Central memory CD4-positive, alpha-beta T cell (primary cell): ENCODE data around the gene FBXL5.
"Not testable (repeated sequence)": the region's sequence is repeated elsewhere in the genome, so short reads cannot be mapped to it uniquely, and the experiment has no call there.

Experiments
- DNase-seq: peaks from one replicate; pipeline ENCODE4 v3.0.0; 2022

FBXL5 gene

GRCh38 chr4:15648600-15648999, 6.6 kb downstream of the FBXL5 start:
- DNase-seq = no peak

- DNase-seq = no peak
Measured at GRCh38 chr4:15638418-15638817, 16.7 kb downstream of the FBXL5 start.

- DNase-seq = no peak
Measured at GRCh38 chr4:15636818-15637217, 18.3 kb downstream of the FBXL5 start.

DNA sequence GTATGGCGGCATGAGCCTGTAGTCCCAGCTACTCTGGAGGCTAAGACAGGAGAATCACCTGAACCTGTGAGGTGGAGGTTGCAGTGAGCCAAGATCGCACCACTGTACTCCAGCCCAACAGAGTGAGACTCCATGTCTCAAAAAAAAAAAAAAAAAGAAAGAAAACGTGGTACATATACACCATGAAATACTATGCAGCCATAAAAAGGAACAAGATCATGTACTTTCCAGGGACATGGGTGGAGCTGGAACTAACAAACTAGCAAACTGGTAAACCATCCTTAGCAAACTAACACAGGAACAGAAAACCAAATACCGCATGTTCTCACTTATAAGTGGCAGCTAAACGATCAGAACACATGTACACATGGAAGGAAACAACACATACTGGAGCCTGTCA, 37.8 kb downstream of the FBXL5 start:
- not testable (repeated sequence) for DNase-seq

GRCh38 chr4:15614891-15615290, 40.3 kb downstream of the FBXL5 start:
- not testable (repeated sequence) for DNase-seq

DNA sequence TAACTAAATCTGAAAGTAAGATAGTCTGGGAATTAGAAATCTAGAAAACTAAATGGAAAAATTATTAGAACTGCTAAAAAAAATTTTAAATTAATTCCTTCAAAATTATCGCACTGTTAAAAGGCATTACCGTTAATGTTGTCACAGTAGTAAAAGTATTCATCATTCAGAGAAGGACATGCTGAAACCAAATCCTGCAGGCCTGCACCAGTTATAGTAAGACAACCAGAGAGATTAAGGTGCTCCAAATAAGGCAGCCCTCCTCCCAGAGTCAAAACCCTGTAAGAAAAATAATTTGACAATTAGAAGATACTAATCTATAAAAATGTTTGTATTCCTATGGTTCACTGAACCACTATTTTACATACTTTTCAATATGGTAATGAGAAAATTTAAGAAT, 43.0 kb downstream of the FBXL5 start:
- DNase-seq = no peak

DNA sequence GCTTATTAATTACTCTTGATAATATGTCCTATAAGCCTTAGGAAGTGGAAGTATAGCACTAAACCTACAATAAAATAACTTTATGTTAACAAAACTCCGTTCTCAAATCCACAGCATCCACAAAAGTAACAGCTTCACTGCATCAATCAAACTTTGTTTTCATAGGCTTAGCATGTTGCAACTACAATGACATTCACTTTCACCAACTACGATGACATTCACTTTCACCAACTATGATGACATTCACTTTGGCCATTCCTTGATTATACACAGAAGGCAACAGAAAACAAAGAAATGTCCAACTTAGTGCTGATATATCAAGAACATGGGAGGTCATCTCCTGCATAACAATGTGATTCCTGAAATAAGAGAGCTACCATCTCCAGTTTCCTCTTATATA, 44.3 kb downstream of the FBXL5 start:
- no peak for DNase-seq

DNA sequence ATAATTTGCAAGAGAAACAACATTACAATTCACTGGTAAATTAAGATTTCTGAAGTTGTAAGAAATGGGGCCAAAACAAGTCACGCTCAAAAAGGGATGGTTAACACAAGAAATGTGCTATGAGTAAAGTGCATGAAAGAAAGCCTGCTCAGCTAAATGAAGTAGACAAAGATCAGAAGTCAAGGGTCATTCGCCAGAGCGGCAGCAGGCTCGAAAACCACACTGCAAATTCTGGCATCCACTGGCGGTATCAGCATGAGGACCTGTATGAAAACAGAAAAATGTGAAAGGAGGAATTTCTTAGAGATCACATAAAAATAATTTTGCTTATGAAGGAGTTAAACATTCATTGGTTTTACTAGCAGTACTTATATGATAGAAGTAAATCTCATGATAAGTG, 49.6 kb downstream of the FBXL5 start:
- no peak for DNase-seq

GRCh38 chr4:15601862-15602261, 53.3 kb downstream of the FBXL5 start:
- no peak for DNase-seq

DNA sequence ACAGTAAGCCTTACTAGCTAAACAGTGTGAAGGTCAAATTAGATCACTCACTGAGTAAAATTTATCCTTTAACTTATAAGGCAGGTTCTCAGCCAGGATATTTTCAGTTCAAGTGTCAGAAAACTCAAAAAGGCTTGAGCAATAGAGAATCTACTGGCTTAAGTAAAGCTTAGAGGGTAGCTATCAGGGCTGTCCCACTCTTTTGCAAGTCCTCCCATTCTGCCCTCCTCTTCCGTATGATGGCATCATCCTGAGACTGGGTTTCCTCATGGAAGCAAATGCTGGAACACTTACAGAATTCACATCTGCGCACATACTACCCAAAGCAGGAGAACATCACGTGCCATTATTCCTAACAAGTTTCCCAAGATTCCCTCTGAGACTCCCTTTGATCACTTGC, 55.0 kb downstream of the FBXL5 start:
- no peak for DNase-seq

DNA sequence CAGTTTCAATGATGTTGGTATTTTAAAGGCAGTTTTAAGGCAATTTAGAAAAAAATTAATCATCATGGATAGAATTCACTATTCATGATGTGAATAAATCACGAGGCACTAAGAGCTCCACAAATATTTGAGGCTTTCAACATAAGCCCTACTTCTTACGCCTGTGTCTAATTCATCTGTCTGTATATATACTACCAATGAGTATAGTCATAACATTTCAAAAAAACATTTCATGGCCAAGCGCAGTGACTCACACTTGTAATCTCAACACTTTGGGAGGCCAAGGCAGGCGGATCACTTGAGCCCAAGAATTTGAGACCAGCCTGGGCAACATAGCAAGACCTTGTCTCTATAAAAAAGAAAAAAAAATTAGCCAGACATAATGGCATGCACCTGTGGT, 56.5 kb downstream of the FBXL5 start:
- DNase-seq = no peak

DNA sequence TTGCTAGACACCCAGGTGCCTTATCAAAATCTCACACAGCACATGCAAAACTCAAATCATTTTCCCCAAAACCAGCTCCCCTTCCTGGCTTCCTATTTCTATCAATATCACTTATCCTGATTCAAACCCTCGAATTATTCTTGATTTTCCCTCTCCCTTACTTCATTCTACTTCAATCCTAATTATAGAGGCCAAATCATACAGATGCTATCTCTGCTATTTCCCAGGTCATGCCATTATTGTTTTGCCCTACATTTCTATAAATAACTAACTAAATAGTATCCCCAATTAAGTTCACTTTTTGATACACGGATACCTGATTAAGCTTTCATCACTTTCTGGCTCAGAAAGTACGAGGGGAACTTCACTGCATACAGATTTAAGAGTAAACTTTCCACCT, 62.4 kb downstream of the FBXL5 start:
- no peak for DNase-seq

- no peak for DNase-seq
Measured at GRCh38 chr4:15587649-15588048, 67.5 kb downstream of the FBXL5 start.

GRCh38 chr4:15586066-15586465, 69.1 kb downstream of the FBXL5 start:
- no peak for DNase-seq

- no peak for DNase-seq
Measured at GRCh38 chr4:15585331-15585730, 69.8 kb downstream of the FBXL5 start.

GRCh38 chr4:15584785-15585184, 70.4 kb downstream of the FBXL5 start:
- DNase-seq = no peak

DNA sequence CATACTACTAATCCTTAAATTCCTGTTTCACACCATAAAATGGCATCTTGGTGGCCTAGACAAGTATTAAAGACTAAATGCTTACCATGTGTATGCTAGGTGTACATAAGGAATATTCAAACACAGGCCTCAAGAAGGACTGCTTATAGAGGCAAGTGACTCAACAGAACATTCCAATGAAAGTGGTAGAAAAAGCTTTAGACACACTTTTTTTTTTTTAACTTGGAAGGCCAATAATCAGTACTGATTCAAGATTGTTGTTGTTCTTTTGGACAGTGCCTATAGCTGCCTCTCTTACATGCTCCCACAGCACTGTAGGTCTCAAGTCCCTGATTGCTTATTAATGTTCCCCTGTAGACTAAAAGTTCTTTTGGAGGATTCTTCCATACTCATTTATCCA, 77.6 kb downstream of the FBXL5 start:
- no peak for DNase-seq

GRCh38 chr4:15575966-15576365, 79.2 kb downstream of the FBXL5 start:
- DNase-seq = no peak

GRCh38 chr4:15569746-15570145, 85.4 kb downstream of the FBXL5 start:
- DNase-seq = no peak

DNA sequence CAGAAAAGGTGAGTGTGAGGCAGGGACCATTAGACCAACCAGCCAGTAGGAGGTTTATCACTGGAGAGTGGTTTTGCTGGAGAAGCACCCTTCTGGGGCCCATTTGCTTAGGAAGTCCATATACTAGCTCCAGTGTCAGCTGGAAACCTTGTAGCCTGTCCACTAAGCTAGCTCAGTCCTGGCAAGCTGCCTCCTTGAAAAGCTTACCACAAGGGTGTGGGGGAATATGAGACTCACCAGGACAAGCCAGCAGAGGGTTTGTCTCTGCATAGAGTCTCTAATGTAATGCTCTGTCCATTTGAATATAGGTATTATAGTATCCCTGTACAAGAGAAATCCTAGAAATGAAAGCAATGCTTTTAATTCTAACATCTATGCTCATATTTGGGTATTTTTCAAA, 86.3 kb downstream of the FBXL5 start:
- DNase-seq = no peak

- no peak for DNase-seq
Measured at GRCh38 chr4:15563871-15564270, 91.3 kb downstream of the FBXL5 start.

- DNase-seq = no peak
Measured at GRCh38 chr4:15562623-15563022, 92.5 kb downstream of the FBXL5 start.

DNA sequence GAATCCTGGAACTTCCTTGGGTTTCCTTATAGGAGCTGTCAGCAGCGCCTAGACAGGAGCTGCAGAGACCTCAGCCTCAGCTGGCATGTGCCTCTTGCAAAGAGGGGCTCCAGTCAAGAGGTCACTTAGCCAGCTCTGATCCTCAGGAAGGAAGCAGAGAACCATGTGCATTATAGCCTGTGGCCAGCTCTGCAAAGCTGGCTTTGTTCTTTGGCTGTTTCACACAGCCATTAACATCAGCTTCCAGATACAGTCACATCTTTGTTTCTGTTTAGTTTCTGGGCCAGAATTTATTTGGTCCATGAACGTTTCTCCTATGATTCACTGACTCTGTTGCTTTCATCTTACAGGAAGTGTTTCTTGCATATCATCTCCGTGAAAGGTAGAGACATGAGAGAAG, 93.0 kb downstream of the FBXL5 start:
- DNase-seq = no peak

DNA sequence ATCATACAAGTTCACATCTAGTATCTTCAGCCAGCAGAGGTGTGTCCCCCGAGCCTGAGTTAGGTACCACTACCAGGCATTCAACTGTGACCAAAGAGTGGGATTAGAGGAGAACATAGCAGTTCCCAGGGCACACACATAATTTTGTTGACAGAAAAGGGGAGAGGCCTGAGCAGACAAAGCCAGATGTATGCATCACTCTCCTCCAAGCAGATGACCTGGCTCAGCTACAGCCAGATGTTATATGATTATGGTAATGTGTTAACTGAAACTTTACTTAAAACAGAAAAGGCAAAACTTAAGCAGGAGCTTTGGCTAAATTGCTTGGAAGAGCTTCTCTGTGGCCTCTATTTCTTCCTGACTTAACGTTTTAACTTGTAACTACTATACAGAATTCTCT, 96.6 kb downstream of the FBXL5 start:
- DNase-seq = no peak

- DNase-seq = no peak
Measured at GRCh38 chr4:15557786-15558550, 97.2 kb downstream of the FBXL5 start.
